OCI-LY7 (cell line): ENCODE measurements around the gene EGFLAM. TPM values are rescaled to one million over a fixed set of nuclear protein-coding genes. Genes with fewer than 3 reads are reported as not detected.
A peak's percentile ranks its signal among the peaks of the same experiment; 100 is the strongest.

Source experiments
- BruUV-seq: library from RNA; stranded (reverse); fragments of 400-500 nt; replicated peaks from 2 replicates; lab custom pipeline; 2021; lab: Mats Ljungman, UMichigan
- CTCF ChIA-PET: fragments of 300-600 bp; sonication (Branson Sonifier 250); formaldehyde crosslinking; loops from one replicate; lab custom pipeline; 2022; ENCODE audit warnings: antibody characterized with exemption; ENCODE audit not compliant: unreplicated experiment; lab: Charles Lee
- POLR2A ChIA-PET: fragments of 300-600 bp; sonication (Branson Sonifier 250); formaldehyde crosslinking; loops from one replicate; lab custom pipeline; 2022; ENCODE audit warnings: antibody characterized with exemption; lab: Charles Lee
- DNase-seq: peaks from one replicate; pipeline ENCODE4 v3.0.0-alpha.2; 2015; ENCODE audit warnings: low spot score
- H2AFZ ChIP-seq: fragments of 200-600 bp; sonication (generic), shearing (Covaris generic); 2 replicates; pipeline ENCODE4 v1.6.1; 2014; ENCODE audit warnings: mild to moderate bottlenecking, antibody characterized with exemption, low read length, moderate library complexity
- H3K27ac ChIP-seq: fragments of 200-600 bp; sonication (generic); 2 replicates; pipeline ENCODE4 v1.5.1; 2014; ENCODE audit warnings: mixed run types, low read depth, mild to moderate bottlenecking, moderate library complexity, low read length, inconsistent platforms; ENCODE audit not compliant: poor library complexity, severe bottlenecking
- H3K36me3 ChIP-seq: fragments of 200-600 bp; sonication (generic); 2 replicates; pipeline ENCODE4 v1.6.1; 2014; ENCODE audit warnings: mild to moderate bottlenecking, antibody characterized with exemption, low read length, moderate library complexity, mixed read lengths; ENCODE audit not compliant: insufficient read depth
- H3K4me1 ChIP-seq: fragments of 200-600 bp; sonication (generic); 2 replicates; pipeline ENCODE4 v1.5.1; 2014; ENCODE audit warnings: mild to moderate bottlenecking, low read length; ENCODE audit not compliant: insufficient read depth, poor library complexity, severe bottlenecking
- H3K4me2 ChIP-seq: fragments of 200-600 bp; sonication (generic); 2 replicates; pipeline ENCODE4 v1.6.1; 2014; ENCODE audit warnings: mild to moderate bottlenecking, low read length
- H3K4me3 ChIP-seq: fragments of 200-600 bp; sonication (generic); 2 replicates; pipeline ENCODE4 v1.5.1; 2014; ENCODE audit warnings: mild to moderate bottlenecking, low read depth, low read length; ENCODE audit not compliant: poor library complexity, severe bottlenecking
- H3K79me2 ChIP-seq: fragments of 200-600 bp; sonication (generic); 2 replicates; pipeline ENCODE4 v1.6.1; 2016; ENCODE audit warnings: low read depth, mild to moderate bottlenecking, low read length, moderate library complexity, mixed read lengths; ENCODE audit not compliant: insufficient read depth
- H3K9me2 ChIP-seq: fragments of 200-600 bp; sonication (generic); 2 replicates; pipeline ENCODE4 v1.6.1; 2016; ENCODE audit warnings: mild to moderate bottlenecking, low read length, mixed read lengths; ENCODE audit not compliant: insufficient read depth
- H3K9me3 ChIP-seq: fragments of 200-600 bp; sonication (generic); 2 replicates; pipeline ENCODE4 v1.6.1; 2014; ENCODE audit warnings: mild to moderate bottlenecking, mixed run types, low read length, mixed read lengths
- H4K20me1 ChIP-seq: fragments of 200-600 bp; sonication (generic); 2 replicates; pipeline ENCODE4 v1.6.1; 2014; ENCODE audit warnings: mild to moderate bottlenecking, antibody characterized with exemption, low read length, moderate library complexity, mixed read lengths; ENCODE audit not compliant: insufficient read depth
- CTCF ChIP-seq: fragments of 200-600 bp; sonication (generic); conservative IDR thresholded peaks from 2 replicates; pipeline ENCODE4 v1.5.1; 2014; ENCODE audit warnings: mild to moderate bottlenecking, antibody characterized with exemption, low read length, moderate library complexity, mixed read lengths
- EZH2phosphoT487 ChIP-seq: fragments of 200-600 bp; sonication (generic); IDR thresholded peaks from 2 replicates; pipeline ENCODE4 v1.6.1; 2018; ENCODE audit warnings: low read depth, borderline replicate concordance, mild to moderate bottlenecking, mixed run types, antibody characterized with exemption, low read length, moderate library complexity, mixed read lengths
- intact Hi-C: fragments of 100-400 bp; cut with micrococcal nuclease; formaldehyde crosslinking; loops from one replicate; pipeline ENCODE4 v1.10.0; 2022; ENCODE audit not compliant: unreplicated experiment
- total RNA-seq, 2 experiments: library from RNA; depleted of rRNA in 1 of 2; stranded (reverse); fragments of >200 nt in 1 of 2; shearing (Covaris generic) in 1 of 2; gene quantifications; 2 replicates each; pipeline ENCODE4 v1.2.3, GENCODE V29; 2014 to 2022

EGFLAM gene
- total RNA-seq, 2 experiments from 2014 or later, result not detected

GRCh38 chr5:38403877-38404635 is 145.7 kb downstream of the EGFLAM start:
- no peaks in the 10 kb centered on the region for H3K9me3 ChIP-seq
- intact Hi-C loops, result no loop called here
- no peak overlapping the region for H3K4me3 ChIP-seq
- H3K36me3 ChIP-seq, result no peaks in the 10 kb centered on the region
- BruUV-seq, result no TSS peak
- no peak overlapping the region for H2AFZ ChIP-seq
- H4K20me1 ChIP-seq, result no peaks in the 10 kb centered on the region
- H3K9me2 ChIP-seq, result no peaks in the 10 kb centered on the region
- TF ChIP-seq EZH2phosphoT487, result no peak
- no peak for TF ChIP-seq CTCF
- H3K27ac ChIP-seq, result no peak overlapping the region
- H3K4me1 ChIP-seq, result no peaks in the 10 kb centered on the region
- ChIA-PET CTCF (interaction anchor here (0.6 kb wide), 1 partner anchor 574 kb away, joined by 3 read pairs; no protein-coding TSS in a partner anchor), POLR2A (no interaction called here)
- no peak for DNase-seq
- no peaks in the 10 kb centered on the region for H3K79me2 ChIP-seq
- no peak overlapping the region for H3K4me2 ChIP-seq

GRCh38 chr5:38404667-38405276 is 146.4 kb downstream of the EGFLAM start:
- CTCF ChIA-PET, result no interaction called here
- peak; percentile 59 for TF ChIP-seq CTCF
- no peak for TF ChIP-seq EZH2phosphoT487
- Histone ChIP-seq H3K9me3 (no peaks in the 10 kb centered on the region), H3K9me2 (no peaks in the 10 kb centered on the region), H3K27ac (no peak overlapping the region), H3K4me1 (no peaks in the 10 kb centered on the region), H2AFZ (no peak overlapping the region), H3K36me3 (no peaks in the 10 kb centered on the region), H3K4me3 (no peak overlapping the region), H4K20me1 (no peaks in the 10 kb centered on the region), H3K79me2 (no peaks in the 10 kb centered on the region), H3K4me2 (no peak overlapping the region)
- no TSS peak for BruUV-seq
- peak; percentile 2 for DNase-seq
- POLR2A ChIA-PET, result no interaction called here
- intact Hi-C loops, result no loop called here
